Activated CD8-positive, alpha-beta T cell treated with anti-CD3 and anti-CD28 coated beads for 36 hours (primary cell): Measurements from ENCODE around the gene HMG20B. TPM values are rescaled to one million over a fixed set of nuclear protein-coding genes. Genes with fewer than 3 reads are reported as not detected.

Experiments used
- ATAC-seq: fragments of 200-7000 bp; cut with Tn5 transposase; one replicate; pipeline ENCODE4 v1.10.0; 2021; ENCODE audit warnings: mild to moderate bottlenecking, moderate library complexity
- CTCF ChIA-PET: fragments of 350-600 bp; sonication (Branson Sonifier 250); formaldehyde crosslinking; loops from one replicate; lab custom pipeline; 2021; ENCODE audit warnings: antibody characterized with exemption; lab: Charles Lee
- POLR2A ChIA-PET: fragments of 350-600 bp; sonication (Branson Sonifier 250); formaldehyde crosslinking; loops from one replicate; lab custom pipeline; 2021; ENCODE audit warnings: antibody characterized with exemption; lab: Charles Lee
- DNase-seq: peaks from one replicate; pipeline ENCODE4 v3.0.0-alpha.2; 2020
- H3K27ac Mint-ChIP-seq: one replicate; pipeline ENCODE4 v1.8.0; 2021; ENCODE audit warnings: mild to moderate bottlenecking, mixed read lengths
- H3K27me3 Mint-ChIP-seq: one replicate; pipeline ENCODE4 v1.8.0; 2021; ENCODE audit warnings: mixed read lengths
- H3K36me3 Mint-ChIP-seq: one replicate; pipeline ENCODE4 v1.8.0; 2021; ENCODE audit warnings: low read depth, mixed read lengths
- H3K4me1 Mint-ChIP-seq: one replicate; pipeline ENCODE4 v1.8.0; 2021; ENCODE audit warnings: low read depth, mixed read lengths
- H3K4me3 Mint-ChIP-seq: one replicate; pipeline ENCODE4 v1.8.0; 2021; ENCODE audit warnings: mild to moderate bottlenecking, moderate library complexity, mixed read lengths
- H3K9me3 Mint-ChIP-seq: one replicate; pipeline ENCODE4 v1.8.0; 2021; ENCODE audit warnings: mixed read lengths
- intact Hi-C: fragments of 100-400 bp; cut with micrococcal nuclease; formaldehyde crosslinking; loops from one replicate; pipeline ENCODE4 v1.10.0; 2022
- total RNA-seq, 2 experiments: library from RNA; stranded (reverse); gene quantifications; one replicate each; pipeline ENCODE4 v1.2.3, GENCODE V29; 2021
- TF ChIP-seq, protein P1 (sequence below): fragments of 200-600 bp; IDR thresholded peaks from one replicate; pipeline ENCODE4 v1.8.0; 2022; ENCODE audit warnings: antibody characterized with exemption, mild to moderate bottlenecking

HMG20B gene
- total RNA-seq, 2 experiments from 2014 or later = 42.7 to 47.3 TPM

DNA sequence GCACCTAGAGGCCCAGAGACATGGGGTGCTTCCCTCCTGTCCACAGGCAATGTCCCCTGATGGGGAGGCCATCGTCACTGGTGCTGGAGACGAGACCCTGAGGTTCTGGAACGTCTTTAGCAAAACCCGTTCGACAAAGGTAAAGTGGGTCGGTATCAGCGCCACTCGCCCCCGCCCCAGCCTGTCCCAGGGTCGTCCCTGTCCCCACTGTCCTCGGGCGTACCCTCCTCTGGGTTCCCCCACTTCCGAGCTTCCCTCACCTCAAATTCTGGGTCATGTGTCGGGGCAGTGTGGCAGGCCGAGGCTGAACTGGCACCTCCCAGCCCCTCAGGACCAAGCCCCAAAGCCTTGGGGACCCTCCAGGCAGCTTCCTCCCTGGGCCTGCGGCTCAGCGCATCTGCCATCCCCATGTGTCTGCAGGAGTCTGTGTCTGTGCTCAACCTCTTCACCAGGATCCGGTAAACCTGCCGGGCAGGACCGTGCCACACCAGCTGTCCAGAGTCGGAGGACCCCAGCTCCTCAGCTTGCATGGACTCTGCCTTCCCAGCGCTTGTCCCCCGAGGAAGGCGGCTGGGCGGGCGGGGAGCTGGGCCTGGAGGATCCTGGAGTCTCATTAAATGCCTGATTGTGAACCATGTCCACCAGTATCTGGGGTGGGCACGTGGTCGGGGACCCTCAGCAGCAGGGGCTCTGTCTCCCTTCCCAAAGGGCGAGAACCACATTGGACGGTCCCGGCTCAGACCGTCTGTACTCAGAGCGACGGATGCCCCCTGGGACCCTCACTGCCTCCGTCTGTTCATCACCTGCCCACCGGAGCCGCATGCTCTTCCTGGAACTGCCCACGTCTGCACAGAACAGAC is 38.1 kb upstream of the HMG20B start:
- H3K27ac Mint-ChIP-seq = no peak overlapping the region
- H3K27me3 Mint-ChIP-seq = no peaks in the 10 kb centered on the region
- H3K4me1 Mint-ChIP-seq = no peaks in the 10 kb centered on the region
- TF ChIP-seq, protein P1, sequence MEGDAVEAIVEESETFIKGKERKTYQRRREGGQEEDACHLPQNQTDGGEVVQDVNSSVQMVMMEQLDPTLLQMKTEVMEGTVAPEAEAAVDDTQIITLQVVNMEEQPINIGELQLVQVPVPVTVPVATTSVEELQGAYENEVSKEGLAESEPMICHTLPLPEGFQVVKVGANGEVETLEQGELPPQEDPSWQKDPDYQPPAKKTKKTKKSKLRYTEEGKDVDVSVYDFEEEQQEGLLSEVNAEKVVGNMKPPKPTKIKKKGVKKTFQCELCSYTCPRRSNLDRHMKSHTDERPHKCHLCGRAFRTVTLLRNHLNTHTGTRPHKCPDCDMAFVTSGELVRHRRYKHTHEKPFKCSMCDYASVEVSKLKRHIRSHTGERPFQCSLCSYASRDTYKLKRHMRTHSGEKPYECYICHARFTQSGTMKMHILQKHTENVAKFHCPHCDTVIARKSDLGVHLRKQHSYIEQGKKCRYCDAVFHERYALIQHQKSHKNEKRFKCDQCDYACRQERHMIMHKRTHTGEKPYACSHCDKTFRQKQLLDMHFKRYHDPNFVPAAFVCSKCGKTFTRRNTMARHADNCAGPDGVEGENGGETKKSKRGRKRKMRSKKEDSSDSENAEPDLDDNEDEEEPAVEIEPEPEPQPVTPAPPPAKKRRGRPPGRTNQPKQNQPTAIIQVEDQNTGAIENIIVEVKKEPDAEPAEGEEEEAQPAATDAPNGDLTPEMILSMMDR = no peak
- H3K4me3 Mint-ChIP-seq = no peak overlapping the region
- peaks cover 26% of the 10 kb centered on the region for H3K36me3 Mint-ChIP-seq
- no peak for ATAC-seq
- intact Hi-C loops = no loop called here
- ChIA-PET POLR2A (no interaction called here), CTCF (no interaction called here)
- DNase-seq = no peak
- H3K9me3 Mint-ChIP-seq = peaks cover 1% of the 10 kb centered on the region

DNA sequence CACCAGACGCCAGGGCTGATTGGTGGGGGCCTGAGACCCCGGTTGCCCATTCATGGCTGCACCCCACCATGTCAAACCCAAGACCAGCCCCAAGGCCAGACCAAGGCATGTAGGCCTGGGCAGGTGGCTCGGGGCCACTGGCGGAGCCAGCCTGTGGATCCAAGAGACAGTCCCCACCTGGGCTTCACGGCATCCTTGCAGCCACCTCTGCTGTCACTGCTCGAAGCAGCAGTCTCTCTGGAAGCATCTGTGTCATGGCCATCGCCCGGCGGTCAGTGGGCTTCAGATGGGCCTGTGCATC is 37.6 kb upstream of the HMG20B start:
- CTCF ChIA-PET = no interaction called here
- H3K36me3 Mint-ChIP-seq = peaks cover 30% of the 10 kb centered on the region
- POLR2A ChIA-PET = no interaction called here
- no peak for ATAC-seq
- H3K4me1 Mint-ChIP-seq = no peaks in the 10 kb centered on the region
- H3K27ac Mint-ChIP-seq = no peak overlapping the region
- peaks cover 2% of the 10 kb centered on the region for H3K9me3 Mint-ChIP-seq
- intact Hi-C loops = no loop called here
- H3K4me3 Mint-ChIP-seq = no peak overlapping the region
- TF ChIP-seq, protein P1 = no peak
- H3K27me3 Mint-ChIP-seq = no peaks in the 10 kb centered on the region
- DNase-seq = no peak

GRCh38 chr19:3535563-3535965 is 37.2 kb upstream of the HMG20B start:
- TF ChIP-seq, protein P1 = no peak
- intact Hi-C loops = no loop called here
- DNase-seq (no peak), ATAC-seq (no peak)
- Mint-ChIP-seq H3K4me1 (no peaks in the 10 kb centered on the region), H3K36me3 (peaks cover 30% of the 10 kb centered on the region), H3K27me3 (no peaks in the 10 kb centered on the region), H3K9me3 (peaks cover 2% of the 10 kb centered on the region), H3K4me3 (no peak overlapping the region), H3K27ac (no peak overlapping the region)
- ChIA-PET CTCF (no interaction called here), POLR2A (interaction anchor here (1.0 kb wide), 1 partner anchor 9 kb away, joined by 3 read pairs; no protein-coding TSS in a partner anchor)

DNA sequence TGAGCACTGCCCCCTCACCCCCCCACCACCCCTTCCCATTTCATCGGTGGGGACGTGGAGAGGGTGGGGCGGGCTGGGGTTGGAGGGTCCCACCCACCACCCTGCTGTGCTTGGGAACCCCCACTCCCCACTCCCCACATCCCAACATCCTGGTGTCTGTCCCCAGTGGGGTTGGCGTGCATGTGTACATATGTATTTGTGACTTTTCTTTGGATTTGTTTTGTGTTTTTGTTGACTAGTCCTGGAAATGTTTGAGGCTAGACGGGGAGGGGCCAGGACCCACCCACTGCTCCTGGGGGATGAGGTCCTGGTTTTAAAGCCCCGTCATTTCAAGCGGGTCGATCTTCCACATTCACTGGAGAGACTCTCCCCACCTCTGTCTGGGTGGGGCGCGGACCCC is 36.8 kb upstream of the HMG20B start:
- ATAC-seq = no peak
- Mint-ChIP-seq H3K36me3 (peaks cover 30% of the 10 kb centered on the region), H3K27me3 (no peaks in the 10 kb centered on the region), H3K9me3 (peaks cover 2% of the 10 kb centered on the region), H3K4me1 (no peaks in the 10 kb centered on the region), H3K27ac (no peak overlapping the region), H3K4me3 (no peak overlapping the region)
- no peak for DNase-seq
- CTCF ChIA-PET = no interaction called here
- intact Hi-C loops = no loop called here
- POLR2A ChIA-PET = interaction anchor here (1.0 kb wide), 1 partner anchor 9 kb away, joined by 3 read pairs; no protein-coding TSS in a partner anchor
- TF ChIP-seq, protein P1 = no peak

GRCh38 chr19:3536429-3537100 is 36.2 kb upstream of the HMG20B start:
- H3K4me3 Mint-ChIP-seq = no peak overlapping the region
- POLR2A ChIA-PET = interaction anchor here (1.0 to 1.1 kb wide), 2 partner anchors 10 kb away, joined by 3 read pairs; no protein-coding TSS in a partner anchor
- H3K27ac Mint-ChIP-seq = no peak overlapping the region
- no peaks in the 10 kb centered on the region for H3K4me1 Mint-ChIP-seq
- intact Hi-C loops = no loop called here
- no peak for DNase-seq
- H3K9me3 Mint-ChIP-seq = peaks cover 2% of the 10 kb centered on the region
- H3K36me3 Mint-ChIP-seq = peaks cover 25% of the 10 kb centered on the region
- CTCF ChIA-PET = no interaction called here
- no peak for ATAC-seq
- TF ChIP-seq, protein P1 = no peak
- H3K27me3 Mint-ChIP-seq = no peaks in the 10 kb centered on the region
